AML-193 (cell line): Measurements from ENCODE around the gene MAN2B1.
"Not testable (repeated sequence)": the region's sequence is repeated elsewhere in the genome, so short reads cannot be mapped to it uniquely, and the experiment has no call there.

ENCODE experiments used
- DNase-seq, 2 experiments: peaks; one replicate each; lab custom pipeline; 2025; lab: John Stamatoyannopoulos, UW

Gene MAN2B1

DNA sequence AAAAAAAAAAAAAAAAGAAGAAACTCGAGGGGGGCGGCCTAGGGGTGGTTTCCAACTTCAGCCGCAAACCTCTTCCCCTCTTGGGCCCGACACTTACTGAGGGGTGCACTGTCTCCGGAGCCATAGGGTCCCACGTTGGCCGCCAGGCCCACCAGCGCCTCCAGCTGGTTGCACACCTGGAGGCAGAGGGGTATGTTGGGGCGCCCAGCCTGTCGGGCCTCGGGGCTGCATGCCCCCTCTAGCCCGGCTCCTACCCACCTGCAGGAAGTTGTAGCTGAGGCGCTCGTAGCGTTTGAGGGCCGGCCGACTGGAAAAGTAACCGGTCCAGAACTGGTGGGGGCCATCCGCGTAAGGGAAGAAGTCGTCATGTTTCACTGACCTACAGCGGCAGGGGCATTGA, 8.6 kb downstream of the MAN2B1 start:
- DNase-seq: no peak

DNA sequence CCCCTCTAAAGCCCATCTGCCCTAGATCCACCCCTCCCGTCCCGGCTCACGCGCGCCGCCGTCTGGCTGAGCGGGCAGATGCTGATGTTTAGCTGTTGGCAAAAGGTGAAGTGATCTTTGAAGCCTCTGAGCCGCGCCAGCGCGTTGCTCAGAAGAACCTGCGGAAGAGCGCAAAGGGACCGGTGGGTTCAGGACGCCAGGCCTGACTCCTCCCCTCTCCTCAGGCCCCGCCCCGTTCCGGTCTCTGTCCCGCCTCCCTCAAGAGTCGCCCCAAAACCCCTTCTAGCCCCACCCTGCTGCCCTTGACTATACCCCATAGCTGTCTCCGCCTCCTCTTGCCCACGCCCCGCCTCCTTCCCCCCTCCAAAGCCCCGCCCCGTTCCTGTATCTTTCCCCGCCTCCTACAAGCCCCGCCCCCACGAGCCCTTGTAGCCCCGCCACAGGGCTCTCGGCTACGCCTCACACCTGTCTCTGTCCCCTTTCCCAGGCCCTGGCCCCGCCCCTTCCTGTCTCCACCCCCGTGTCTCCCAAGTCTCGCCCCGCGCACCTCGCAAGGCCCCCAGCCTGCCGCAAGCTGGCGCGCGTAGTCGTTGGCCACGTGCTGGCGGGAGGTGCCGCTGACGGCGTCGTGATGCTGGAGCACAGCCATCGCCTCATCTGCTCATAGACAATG, 9.5 kb downstream of the MAN2B1 start:
- no peak for DNase-seq

DNA sequence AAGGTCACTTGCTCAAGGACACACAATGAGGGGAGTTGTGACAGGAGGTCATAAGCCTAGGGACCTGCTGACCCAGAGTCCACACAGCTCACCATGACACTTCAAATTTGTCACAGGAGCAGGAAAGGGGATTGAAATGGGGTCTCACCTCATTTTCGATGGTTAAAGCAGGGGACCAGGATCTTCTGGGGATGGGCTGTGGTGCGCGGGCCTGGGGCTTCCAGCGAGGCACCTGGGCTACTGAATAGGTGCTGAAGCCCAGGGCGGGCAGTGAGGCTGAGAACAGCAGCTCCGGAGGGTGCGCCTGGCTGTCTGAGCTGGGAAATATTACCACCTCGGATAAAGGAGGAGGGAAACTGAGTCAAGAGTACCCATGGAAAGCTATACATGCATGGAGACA, 11.0 kb downstream of the MAN2B1 start:
- DNase-seq: no peak

DNA sequence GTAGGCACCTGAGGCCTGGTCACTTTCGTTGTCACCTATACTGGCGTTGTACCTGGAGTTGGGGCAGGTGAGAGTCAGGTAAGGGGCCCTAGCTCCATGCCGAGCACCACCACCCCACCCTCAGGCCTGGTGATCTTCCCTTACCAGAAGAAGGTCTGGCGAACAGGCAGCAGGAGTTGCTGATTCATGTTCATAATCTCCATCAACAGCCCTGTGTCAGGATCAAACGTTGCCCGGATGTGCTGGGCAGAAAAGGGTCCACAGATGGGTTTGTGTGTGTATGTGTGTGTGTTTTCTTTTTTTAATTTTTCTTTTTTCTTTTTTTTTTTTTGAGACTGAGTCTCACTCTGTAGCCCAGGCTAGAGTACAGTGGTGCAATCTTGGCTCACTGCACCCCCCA, 14.3 kb downstream of the MAN2B1 start:
- DNase-seq: no peak

DNA sequence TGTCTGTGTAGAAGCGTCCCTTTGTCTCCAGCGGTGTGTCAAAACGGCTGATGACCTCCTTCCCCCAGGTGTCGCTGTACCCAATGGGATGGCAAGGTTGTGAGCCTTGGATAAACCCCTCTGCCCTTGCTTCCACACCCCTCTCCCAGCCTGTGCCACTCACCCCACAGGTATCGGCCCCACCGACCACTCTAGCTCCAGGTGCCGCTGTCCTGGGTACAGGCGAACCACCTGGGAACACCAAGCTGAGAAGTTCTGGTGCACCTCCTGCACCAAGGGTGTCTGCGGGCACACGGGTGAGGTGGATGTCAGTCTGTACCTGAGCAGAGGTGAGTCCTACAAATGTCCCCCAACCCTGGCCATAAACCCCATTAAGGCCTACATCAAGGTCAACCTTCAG, 16.6 kb downstream of the MAN2B1 start:
- DNase-seq: no peak

DNA sequence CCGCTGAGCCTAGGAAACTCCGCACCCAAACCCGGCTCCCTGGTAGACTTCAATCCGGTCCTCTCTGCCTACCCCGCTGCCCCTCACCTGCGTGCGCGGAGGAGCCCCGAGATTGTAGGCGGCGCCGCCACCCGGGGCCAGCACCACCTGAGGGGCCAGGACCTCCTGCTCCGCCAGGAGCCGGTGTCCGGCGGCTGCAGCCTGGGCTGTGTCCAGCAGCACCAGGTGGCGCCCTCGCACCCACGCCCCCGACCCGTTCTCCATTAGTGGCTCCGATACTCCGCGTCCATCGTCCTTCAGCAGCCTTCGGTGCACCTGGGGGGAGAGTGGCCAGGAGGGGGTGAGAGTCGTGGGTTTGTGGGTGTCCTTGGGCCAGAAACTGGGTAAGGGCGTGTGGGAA, 18.5 kb downstream of the MAN2B1 start:
- DNase-seq: no peak

DNA sequence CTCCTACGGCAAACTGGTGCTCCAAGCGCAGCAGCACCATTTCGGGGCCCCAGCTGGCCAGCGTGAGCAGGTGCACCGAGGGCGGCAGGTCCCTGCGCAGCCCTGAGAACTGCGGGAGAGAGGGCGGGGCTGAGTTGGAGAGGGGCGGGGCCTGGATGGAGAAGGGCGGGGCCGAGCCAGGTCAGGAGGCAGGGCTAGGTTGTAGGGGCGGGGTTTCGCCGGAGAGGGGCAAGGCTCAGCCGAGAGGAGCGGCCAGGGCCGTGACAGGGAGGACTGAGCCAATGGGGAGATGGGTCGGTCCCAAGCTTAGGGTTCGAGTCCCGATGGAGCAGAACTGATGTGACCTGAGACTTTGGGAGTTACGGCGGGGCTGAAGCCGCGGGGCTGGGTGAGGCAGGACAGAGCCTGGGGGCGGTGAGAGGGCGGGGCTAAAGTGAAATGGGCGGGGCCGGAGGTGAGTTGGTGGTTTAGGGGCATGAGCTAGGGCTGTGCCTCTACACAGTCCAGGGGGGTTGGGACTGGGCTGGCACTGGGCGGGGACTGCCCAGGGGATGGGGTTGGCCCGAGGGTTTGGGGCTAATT, 19.0 kb downstream of the MAN2B1 start:
- no peak for DNase-seq

DNA sequence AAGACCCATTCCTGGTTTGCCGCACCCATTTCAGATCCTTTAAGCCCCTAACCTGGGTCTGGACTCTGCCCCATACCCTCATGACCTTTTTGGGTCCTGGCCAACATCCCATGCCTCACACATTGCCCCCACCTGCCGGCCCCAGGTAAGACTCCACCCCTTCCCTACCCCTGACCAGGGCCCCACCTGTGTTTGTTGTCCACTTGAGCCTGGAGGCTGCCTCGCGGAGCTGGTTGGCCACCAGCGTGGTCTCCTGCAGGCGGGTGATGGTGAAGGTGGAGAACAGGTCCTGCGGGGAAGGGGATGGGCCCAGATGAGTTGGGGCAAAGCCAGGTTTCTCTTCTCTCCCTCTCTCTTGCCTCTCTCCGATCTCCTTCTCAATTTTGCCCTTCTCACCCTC, 19.5 kb downstream of the MAN2B1 start:
- DNase-seq: no peak

DNA sequence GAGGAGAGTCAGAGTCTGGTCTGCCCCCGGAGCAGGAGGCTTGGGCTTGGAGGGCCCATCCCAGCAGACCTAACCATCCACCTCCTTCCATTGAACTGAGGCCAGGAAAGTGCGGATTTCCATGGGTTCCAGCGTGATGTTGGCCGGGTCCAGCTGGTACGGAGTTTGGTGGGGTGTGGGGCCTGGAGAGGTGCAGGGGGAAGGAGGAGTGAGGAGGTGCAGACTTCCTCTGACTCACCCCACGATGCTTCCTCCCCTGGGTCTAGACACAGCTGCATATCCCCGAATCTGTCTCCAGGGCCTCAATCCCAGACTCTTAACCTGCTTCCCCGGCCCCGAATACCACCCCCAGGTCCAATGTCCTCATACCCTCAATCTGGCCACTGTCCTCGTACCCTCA, 20.0 kb downstream of the MAN2B1 start:
- DNase-seq: no peak

DNA sequence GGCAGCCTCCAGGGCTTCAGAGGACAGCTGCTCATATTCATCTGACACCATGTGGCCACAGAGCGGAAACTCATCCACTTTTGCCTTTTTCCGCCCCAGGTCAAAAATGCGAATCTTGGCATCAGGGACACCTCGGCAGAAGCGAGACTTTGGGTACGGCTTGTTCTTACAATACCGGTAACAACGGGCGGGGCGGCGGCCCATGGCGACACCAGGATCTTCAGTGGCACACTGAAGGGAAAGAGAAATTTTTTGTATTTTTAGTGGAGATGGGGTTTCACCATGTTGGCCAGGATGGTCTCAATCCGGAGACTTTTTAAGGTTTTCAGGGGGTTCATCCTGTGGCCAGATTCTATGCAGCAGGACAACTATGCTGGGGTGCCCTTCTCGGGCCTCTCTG, 22.8 kb downstream of the MAN2B1 start:
- not testable (repeated sequence) for DNase-seq

DNA sequence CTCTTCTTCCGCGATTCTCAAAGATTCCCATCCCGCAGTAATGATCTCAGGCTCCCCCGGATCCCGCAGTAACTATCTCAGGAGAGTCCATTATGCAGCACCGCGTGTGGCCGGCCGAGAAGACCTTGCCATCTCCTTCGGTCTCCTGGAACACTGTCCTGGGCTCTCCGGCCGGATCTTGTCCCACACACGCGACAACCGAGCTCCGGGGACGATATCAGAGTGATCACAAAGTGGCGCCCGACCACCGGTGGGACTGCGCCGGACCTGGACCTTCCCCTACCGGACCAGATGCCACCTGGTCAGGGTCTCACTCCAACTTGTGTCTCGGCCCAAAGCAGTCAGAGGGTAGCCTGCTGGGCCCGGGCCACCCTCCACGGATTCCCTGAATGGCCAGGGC, 24.0 kb downstream of the MAN2B1 start:
- DNase-seq: no peak

DNA sequence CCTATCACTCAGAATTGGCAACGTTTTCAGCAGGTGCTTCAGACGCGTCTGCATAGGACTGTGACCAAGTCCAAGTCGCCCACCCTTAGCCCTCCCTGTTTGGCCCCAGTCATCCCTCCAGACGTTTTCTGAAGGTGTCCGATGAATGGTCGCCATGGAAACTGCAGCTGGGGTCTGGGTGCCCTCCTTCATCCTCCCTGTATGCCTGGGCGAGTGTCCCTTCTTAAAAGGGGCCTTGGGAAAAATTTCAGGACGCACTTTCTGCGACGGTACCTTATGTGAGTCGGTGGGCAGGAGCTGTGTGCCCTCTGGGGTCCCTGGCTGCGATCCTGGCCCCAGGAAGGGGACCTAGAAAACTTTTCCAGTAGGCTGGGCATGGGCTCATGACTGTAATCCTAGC, 25.1 kb downstream of the MAN2B1 start:
- no peak for DNase-seq

DNA sequence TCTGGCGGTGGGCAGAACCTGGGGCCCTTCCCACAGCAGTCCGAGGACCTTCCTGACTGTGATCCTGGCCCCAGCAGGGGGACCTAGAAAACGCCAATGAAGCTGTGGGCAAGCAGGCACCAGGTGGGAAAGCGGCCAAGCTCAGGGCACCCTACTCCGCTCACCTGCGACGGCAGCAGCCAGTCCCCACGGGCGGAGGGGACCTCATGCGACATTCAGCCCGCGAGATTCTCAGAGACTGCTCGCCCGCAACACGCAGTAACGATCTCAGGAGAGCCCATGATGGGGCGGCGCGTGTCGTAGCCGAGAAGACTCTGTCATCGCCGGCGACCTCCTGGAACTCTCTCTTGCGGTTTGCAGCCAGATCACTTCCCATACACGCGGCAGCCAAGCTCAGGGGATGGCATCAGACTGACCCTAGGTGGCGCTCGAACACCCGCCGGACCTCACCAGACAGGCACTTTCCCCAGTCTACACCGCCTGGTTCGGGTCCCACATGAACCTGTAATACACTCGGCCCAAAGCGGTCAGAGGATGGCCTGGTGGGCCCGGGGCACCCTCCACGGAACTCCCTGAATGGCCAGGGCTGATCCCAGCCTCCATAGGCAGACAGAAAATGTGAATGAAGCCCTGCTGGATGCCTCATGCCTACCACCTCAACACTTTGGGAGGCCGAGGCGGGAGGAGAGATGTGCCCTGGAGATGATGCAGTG, 26.5 kb downstream of the MAN2B1 start:
- peak; percentile 69 to 80 for DNase-seq

DNA sequence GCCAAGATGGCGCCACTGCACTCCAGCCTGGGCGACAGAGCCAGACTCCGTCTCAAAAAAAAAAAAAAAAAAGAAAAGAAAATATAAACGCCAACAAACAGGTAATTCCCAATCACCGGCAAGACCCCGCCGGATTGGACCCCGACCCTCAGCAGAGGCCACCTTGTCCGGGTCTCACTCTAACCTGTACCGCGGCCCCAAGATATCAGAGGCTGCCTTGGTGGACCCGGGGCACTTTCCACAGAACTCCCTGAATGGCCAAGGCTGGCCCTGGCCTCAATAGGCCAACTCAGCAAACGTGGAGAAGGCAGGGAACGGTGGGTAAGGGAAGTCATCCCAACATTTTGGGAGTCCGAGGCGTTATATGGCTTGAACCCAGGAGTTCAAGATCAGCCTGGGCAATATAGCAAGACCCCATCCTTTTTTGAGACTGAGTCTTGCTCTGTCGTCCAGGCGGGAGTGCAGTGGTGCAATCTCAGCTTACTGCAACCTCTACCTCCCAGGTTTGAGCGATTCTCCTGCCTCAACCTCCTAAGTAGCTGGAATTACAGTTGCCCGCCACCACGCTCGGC, 27.8 kb downstream of the MAN2B1 start:
- DNase-seq: no peak

DNA sequence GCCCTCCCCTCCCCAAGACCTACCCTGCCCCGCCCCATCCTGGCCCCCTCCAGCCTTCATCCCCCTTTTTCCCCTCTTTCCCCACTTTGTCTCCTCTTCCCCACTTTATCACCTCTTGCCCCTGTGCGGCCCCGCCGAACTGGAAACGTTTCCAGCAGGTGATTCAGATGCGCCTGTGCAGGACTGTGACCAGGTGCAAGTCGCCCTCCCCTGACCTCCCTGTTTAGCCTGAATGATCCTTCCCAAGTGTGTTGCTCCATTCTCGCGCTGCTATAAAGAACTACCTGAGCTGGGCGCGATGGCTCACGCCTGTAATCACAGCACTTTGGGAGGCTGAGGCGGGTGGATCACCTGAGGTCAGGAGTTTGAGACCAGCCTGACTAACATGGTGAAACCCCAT, 29.9 kb downstream of the MAN2B1 start:
- no peak for DNase-seq

DNA sequence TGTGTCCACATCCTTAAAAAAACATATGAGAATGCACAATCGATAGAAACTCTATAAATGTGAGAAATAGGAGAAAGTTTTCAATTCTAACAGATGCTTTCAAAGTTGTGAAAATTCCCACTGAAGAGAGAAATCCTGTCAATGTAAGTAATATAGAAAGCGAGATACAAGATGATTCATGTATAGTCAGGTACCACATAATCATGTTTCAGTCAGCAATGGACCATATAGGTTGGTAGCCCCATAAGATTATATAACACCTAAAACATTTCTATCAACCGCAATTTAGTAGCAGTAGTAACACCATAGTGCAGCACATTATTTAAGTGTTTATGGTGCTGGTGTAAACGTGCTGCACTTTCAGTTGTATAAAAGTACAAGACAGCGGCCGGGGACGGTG, 37.3 kb downstream of the MAN2B1 start:
- no peak for DNase-seq

DNA sequence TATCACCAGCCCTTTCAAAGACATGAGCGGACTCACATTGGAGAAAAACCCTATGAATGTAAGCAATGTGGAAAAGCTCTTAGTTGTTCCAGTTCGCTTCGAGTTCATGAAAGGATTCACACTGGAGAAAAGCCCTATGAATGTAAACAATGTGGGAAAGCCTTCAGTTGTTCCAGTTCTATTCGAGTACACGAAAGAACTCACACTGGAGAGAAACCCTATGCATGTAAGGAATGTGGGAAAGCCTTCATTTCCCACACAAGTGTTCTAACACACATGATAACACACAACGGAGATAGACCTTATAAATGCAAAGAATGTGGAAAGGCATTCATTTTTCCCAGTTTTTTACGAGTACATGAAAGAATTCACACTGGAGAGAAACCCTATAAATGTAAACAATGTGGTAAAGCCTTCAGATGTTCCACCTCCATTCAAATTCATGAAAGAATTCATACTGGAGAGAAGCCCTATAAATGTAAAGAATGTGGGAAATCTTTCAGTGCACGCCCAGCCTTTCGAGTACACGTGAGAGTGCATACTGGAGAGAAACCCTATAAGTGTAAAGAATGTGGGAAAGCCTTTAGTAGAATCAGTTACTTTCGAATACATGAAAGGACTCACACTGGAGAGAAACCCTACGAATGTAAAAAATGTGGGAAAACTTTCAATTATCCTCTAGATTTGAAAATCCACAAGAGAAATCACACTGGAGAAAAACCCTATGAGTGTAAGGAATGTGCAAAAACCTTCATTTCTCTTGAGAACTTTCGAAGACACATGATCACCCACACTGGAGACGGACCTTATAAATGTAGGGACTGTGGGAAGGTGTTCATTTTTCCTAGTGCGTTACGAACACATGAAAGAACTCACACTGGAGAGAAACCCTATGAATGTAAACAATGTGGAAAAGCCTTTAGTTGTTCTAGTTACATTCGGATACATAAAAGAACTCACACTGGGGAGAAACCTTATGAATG, 38.2 kb downstream of the MAN2B1 start:
- DNase-seq: no peak

DNA sequence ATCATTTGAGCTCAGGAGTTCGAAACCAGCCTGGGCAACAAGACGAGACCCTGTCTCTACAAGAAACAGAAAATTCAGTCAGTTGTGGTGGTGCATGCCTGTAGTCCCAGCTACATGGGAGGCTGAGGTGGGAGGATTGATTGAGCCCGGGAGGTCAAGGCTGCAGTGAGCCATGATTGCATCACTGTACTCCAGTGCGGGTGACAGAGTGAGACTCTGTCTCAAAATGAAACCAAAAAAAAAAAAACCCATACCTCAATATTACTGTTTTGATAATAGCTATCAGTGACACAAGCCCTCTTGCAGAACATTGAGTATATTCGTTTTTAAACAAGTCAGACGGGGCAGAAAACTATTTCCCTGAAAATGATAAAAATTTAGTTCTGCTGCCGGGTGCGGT, 39.6 kb downstream of the MAN2B1 start:
- no peak for DNase-seq

DNA sequence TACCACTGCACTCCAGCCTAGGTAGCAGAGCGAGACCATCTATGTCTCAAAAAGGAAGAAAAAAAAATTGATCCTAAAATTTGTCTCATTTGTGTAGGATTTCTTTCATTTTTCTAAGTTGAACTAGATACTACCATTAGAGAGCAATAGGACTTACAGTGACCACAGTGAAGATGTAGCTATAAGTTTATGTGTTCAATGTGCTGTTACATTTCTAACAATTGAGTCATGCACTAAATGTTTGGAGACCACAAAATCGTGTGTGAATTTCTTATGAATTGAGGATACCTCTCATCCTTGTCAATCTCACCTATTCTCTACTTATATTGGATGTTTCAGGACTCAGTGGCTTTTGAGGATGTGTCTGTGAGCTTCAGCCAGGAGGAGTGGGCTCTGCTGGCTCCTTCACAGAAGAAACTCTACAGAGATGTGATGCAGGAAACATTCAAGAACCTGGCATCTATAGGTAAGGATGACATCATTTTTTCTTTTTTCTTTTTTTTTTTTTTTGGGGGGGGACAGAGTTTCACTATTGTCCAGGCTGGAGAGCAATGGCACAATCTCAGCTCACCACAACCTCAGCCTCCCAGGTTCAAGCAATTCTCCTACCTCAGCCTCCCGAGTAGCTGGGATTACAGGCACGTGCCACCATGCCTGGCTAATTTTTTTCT, 43.0 kb downstream of the MAN2B1 start:
- no peak for DNase-seq

DNA sequence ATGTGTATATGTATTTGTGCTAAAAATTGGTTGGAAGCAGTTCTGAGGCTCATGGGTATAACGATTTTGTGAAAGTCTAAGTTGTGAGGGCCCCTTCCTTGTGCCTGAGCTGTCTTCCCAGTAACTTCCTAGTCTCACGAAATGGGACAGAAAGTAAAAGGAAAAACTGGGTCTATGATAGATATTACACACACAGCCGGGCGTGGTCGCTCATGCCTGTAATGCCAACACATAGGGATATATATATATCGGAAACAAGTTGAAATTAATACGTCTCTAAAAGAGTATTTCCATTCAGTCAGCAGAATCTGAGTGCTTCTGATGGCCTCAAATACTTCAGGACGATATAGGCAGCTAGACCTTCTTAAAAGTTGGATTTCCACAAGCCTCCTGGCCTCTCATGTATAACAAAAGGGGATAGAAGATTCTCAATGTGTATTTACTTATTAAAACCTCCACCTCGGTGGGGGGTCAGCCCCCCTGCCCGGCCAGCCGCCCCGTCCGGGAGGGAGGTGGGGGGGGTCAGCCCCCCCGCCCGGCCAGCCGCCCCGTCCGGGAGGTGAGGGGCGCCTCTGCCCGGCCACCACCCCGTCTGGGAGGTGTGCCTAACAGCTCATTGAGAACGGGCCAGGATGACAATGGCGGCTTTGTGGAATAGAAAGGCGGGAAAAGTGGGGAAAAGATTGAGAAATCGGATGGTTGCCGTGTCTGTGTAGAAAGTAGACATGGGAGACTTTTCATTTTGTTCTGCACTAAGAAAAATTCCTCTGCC, 45.1 kb downstream of the MAN2B1 start:
- DNase-seq: not testable (repeated sequence)

DNA sequence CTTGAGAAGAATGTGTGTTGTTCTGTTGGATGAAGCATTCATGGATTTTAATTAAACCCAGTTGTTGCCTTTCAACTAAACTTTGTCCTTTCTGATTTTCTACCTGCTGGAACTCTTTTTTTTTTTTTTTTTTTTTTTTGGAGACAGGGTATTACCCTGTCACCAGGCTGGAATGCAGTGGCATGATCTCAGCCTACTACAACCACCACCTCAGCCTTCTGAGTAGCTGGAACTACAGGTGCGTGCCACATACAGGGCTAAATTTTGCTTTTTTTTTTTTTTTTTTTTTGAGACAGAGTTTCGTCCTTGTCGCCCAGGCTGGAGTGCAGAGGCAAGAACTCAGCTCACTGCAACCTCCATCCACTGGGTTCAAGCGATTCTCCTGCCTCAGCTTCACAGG, 48.9 kb downstream of the MAN2B1 start:
- DNase-seq: no peak
